NCI-H1417 treated with DMSO at 0.1 percent for 48 hours (cell line): Measurements from ENCODE around the gene SERINC3.
"Not testable (repeated sequence)": the region's sequence is repeated elsewhere in the genome, so short reads cannot be mapped to it uniquely, and the experiment has no call there.

ENCODE experiments used
- DNase-seq: peaks from one replicate; lab custom pipeline; 2025; lab: John Stamatoyannopoulos, UW

The SERINC3 gene

GRCh38 chr20:44521484-44522481 lies at the start of gene SERINC3:
Gene SERINC3, minus strand, starts transcription at chr20:44522070. Its CDS starts 119 bp downstream, at chr20:44521951.
- DNase-seq = peak; percentile 54

GRCh38 chr20:44571362-44571988 lies 49.6 kb upstream of the SERINC3 start:
- no peak for DNase-seq

- no peak for DNase-seq
These were observed 48.5 kb upstream of the SERINC3 start for GRCh38 chr20:44570367-44570766.

- no peak for DNase-seq
These were observed 44.9 kb upstream of the SERINC3 start for GRCh38 chr20:44566811-44567210.

- DNase-seq = no peak
These were observed 44.1 kb upstream of the SERINC3 start for GRCh38 chr20:44566018-44566417.

GRCh38 chr20:44561876-44562275 lies 40.0 kb upstream of the SERINC3 start:
- DNase-seq = no peak

- not testable (repeated sequence) for DNase-seq
These were observed 38.9 kb upstream of the SERINC3 start for GRCh38 chr20:44560818-44561217.

GRCh38 chr20:44560229-44560628 lies 38.4 kb upstream of the SERINC3 start:
- DNase-seq = no peak

GRCh38 chr20:44559302-44559701 lies 37.4 kb upstream of the SERINC3 start:
- DNase-seq = no peak

- no peak for DNase-seq
These were observed 31.4 kb upstream of the SERINC3 start for GRCh38 chr20:44552950-44553908.

- DNase-seq = no peak
These were observed 30.7 kb upstream of the SERINC3 start for GRCh38 chr20:44552568-44552949.

- DNase-seq = no peak
These were observed 30.2 kb upstream of the SERINC3 start for GRCh38 chr20:44552050-44552449.

GRCh38 chr20:44549123-44549522 lies 27.3 kb upstream of the SERINC3 start:
- DNase-seq = no peak

- DNase-seq = no peak
These were observed 25.5 kb upstream of the SERINC3 start for GRCh38 chr20:44547419-44547818.

- DNase-seq = no peak
These were observed 22.4 kb upstream of the SERINC3 start for GRCh38 chr20:44544263-44544662.

- no peak for DNase-seq
These were observed 21.5 kb upstream of the SERINC3 start for GRCh38 chr20:44543358-44543757.

- DNase-seq = no peak
These were observed 21.0 kb upstream of the SERINC3 start for GRCh38 chr20:44542890-44543289.

- no peak for DNase-seq
These were observed 20.1 kb upstream of the SERINC3 start for GRCh38 chr20:44541992-44542391.

GRCh38 chr20:44540834-44541233 lies 19.0 kb upstream of the SERINC3 start:
- no peak for DNase-seq

GRCh38 chr20:44537993-44538392 lies 16.1 kb upstream of the SERINC3 start:
- DNase-seq = no peak

GRCh38 chr20:44536175-44536574 lies 14.3 kb upstream of the SERINC3 start:
- DNase-seq = no peak

- DNase-seq = no peak
These were observed 12.1 kb upstream of the SERINC3 start for GRCh38 chr20:44533928-44534327.
